Measurements from ENCODE around the gene MCMBP.
A peak's percentile ranks its signal among the peaks of the same experiment; 100 is the strongest.
"Not testable (repeated sequence)": the region's sequence is repeated elsewhere in the genome, so short reads cannot be mapped to it uniquely, and the experiment has no call there.

MCMBP gene

GRCh38 chr10:119827430-119827829, 45.2 kb downstream of the MCMBP start:
- no peak for DNase-seq

GRCh38 chr10:119826771-119827170, 45.9 kb downstream of the MCMBP start:
- DNase-seq: no peak

- no peak for DNase-seq
These were observed 48.3 kb downstream of the MCMBP start for GRCh38 chr10:119824299-119824698.

GRCh38 chr10:119821182-119821581, 51.5 kb downstream of the MCMBP start:
- DNase-seq: no peak

GRCh38 chr10:119818889-119819270, 53.8 kb downstream of the MCMBP start:
- no peak for DNase-seq

- no peak for DNase-seq
These were observed 54.4 kb downstream of the MCMBP start for GRCh38 chr10:119817991-119818888.

GRCh38 chr10:119815671-119816070, 57.0 kb downstream of the MCMBP start:
- DNase-seq: no peak

- no peak for DNase-seq
These were observed 60.0 kb downstream of the MCMBP start for GRCh38 chr10:119812684-119813083.

- DNase-seq: no peak
These were observed 61.5 kb downstream of the MCMBP start for GRCh38 chr10:119811122-119811521.

GRCh38 chr10:119807960-119808697, 64.5 kb downstream of the MCMBP start:
- no peak for DNase-seq

- no peak for DNase-seq
These were observed 66.1 kb downstream of the MCMBP start for GRCh38 chr10:119806334-119807130.

GRCh38 chr10:119805702-119806230, 66.9 kb downstream of the MCMBP start:
- no peak for DNase-seq

GRCh38 chr10:119803264-119803663, 69.4 kb downstream of the MCMBP start:
- no peak for DNase-seq

- no peak for DNase-seq
These were observed 70.6 kb downstream of the MCMBP start for GRCh38 chr10:119801998-119802538.

- DNase-seq: no peak
These were observed 71.5 kb downstream of the MCMBP start for GRCh38 chr10:119801176-119801575.

GRCh38 chr10:119796039-119796438, 76.6 kb downstream of the MCMBP start:
- DNase-seq: no peak

GRCh38 chr10:119795101-119795500, 77.5 kb downstream of the MCMBP start:
- not testable (repeated sequence) for DNase-seq

GRCh38 chr10:119786117-119786769, 86.4 kb downstream of the MCMBP start:
- DNase-seq: peak; percentile 87 to 89

GRCh38 chr10:119784340-119785067, 88.1 kb downstream of the MCMBP start:
- peak; percentile 68 to 81 for DNase-seq

- no peak for DNase-seq
These were observed 89.0 kb downstream of the MCMBP start for GRCh38 chr10:119783665-119784027.

GRCh38 chr10:119782981-119783664, 89.5 kb downstream of the MCMBP start:
- no peak for DNase-seq

Measured in AML-193 (cell line).